Measurements from ENCODE around the gene OR2S2.
"Not testable (repeated sequence)": the region's sequence is repeated elsewhere in the genome, so short reads cannot be mapped to it uniquely, and the experiment has no call there.

The OR2S2 gene

DNA sequence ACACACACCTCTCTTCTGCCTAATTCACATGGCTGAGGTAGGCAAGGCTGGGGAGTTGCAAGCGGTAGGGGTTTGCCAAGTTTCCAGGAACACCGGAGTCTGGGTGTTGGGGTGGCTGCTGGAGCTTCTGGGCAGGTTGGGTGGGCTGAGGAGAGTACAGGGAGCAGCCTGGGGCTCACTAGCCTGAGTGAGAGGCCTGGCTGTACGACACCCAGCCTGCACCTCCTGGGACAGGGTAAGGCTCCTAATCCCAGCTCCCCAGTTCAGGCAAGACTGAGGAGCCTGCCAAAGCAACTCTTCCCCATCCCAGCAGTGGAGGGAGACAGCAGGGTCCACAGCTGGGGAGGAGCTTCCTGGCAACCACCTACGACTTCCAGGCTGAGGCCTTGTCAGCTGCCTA is 40.7 kb downstream of the OR2S2 start:
- Histone ChIP-seq H3K36me3 (ENCODE audit: control insufficient read depth, insufficient read depth, low read length) (no peaks in the 10 kb centered on the region), H3K4me3 (ENCODE audit: low read depth, low read length) (no peak overlapping the region), H3K9me3 (ENCODE audit: control insufficient read depth, insufficient read depth, low read depth, low read length) (peaks cover 3% of the 10 kb centered on the region; the same call in 1 of the 2 replicates), H3K9ac (ENCODE audit: low read length) (no peak overlapping the region), H3K27ac (ENCODE audit: low read depth, low read length) (no peak overlapping the region), H3K4me1 (ENCODE audit: control insufficient read depth, insufficient read depth, low read length) (peaks cover 9% of the 10 kb centered on the region), H3K27me3 (ENCODE audit: control insufficient read depth, insufficient read depth, low read length) (no peaks in the 10 kb centered on the region)

DNA sequence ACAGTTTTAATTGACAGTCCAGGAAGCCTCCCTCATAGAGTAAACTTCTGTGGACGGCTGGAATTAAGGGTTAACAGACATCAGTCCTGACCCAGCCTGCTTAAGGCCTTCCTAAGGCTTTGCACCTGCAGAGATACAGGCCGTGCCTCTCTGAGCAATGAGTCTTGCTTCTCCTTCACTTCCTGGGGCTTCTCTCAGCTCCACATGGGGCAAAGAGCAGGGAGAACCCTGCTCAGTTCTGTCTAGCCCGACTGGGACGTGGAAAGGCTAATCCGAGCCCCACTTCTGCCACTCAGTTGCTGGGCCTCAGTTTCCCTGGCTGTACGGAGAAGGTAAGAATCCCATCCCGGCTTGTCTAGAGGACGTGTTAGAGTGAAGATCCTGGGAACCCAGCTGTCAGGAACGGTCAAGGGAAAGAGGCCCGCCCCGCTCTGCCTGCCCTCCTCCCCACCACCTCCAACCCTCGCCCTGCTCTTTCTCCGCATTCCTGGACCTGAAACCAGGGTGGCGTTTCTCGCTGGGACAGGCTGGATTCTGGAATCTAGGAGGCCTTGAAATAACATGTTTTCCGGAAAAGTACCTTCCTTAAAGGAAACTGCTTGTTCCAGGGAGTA is 42.2 kb downstream of the OR2S2 start:
- Histone ChIP-seq H3K4me1 (ENCODE audit: control insufficient read depth, insufficient read depth, low read length) (peaks cover 10% of the 10 kb centered on the region), H3K4me3 (ENCODE audit: low read depth, low read length) (no peak overlapping the region), H3K36me3 (ENCODE audit: control insufficient read depth, insufficient read depth, low read length) (no peaks in the 10 kb centered on the region), H3K27me3 (ENCODE audit: control insufficient read depth, insufficient read depth, low read length) (no peaks in the 10 kb centered on the region), H3K9me3 (ENCODE audit: control insufficient read depth, insufficient read depth, low read depth, low read length) (peaks cover 3% of the 10 kb centered on the region; the same call in 1 of the 2 replicates), H3K9ac (ENCODE audit: low read length) (no peak overlapping the region), H3K27ac (ENCODE audit: low read depth, low read length) (no peak overlapping the region)

DNA sequence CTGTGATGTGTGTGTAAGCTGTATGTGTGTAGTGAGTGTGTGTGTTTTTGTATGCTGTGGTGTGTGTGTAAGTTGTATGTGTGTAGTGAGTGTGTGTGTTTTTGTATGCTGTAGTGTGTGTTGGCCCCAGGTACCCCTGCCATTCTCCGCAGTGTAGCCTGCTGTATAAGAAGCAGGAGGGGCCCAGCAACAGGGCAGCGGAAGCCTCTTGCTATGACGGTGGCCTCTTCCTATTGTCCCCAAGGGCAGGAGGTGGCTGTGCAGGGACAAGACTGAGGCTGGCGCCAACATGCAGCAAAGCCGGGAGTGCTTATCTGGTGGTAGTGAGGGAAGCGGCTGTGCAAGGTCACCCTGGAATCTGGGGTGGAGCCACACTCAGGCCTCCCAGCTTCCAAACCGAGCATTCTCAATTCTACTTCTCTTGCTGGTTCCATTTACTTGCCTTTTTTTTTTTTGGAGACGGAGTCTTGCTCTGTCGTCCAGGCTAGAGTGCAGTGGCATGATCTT is 43.6 kb downstream of the OR2S2 start:
- Histone ChIP-seq H3K9me3 (ENCODE audit: control insufficient read depth, insufficient read depth, low read depth, low read length) (peaks cover 3% of the 10 kb centered on the region; the same call in 1 of the 2 replicates), H3K9ac (ENCODE audit: low read length) (no peak overlapping the region), H3K4me1 (ENCODE audit: control insufficient read depth, insufficient read depth, low read length) (peaks cover 24% of the 10 kb centered on the region), H3K27me3 (ENCODE audit: control insufficient read depth, insufficient read depth, low read length) (no peaks in the 10 kb centered on the region), H3K27ac (ENCODE audit: low read depth, low read length) (no peak overlapping the region), H3K4me3 (ENCODE audit: low read depth, low read length) (no peak overlapping the region), H3K36me3 (ENCODE audit: control insufficient read depth, insufficient read depth, low read length) (no peaks in the 10 kb centered on the region)

DNA sequence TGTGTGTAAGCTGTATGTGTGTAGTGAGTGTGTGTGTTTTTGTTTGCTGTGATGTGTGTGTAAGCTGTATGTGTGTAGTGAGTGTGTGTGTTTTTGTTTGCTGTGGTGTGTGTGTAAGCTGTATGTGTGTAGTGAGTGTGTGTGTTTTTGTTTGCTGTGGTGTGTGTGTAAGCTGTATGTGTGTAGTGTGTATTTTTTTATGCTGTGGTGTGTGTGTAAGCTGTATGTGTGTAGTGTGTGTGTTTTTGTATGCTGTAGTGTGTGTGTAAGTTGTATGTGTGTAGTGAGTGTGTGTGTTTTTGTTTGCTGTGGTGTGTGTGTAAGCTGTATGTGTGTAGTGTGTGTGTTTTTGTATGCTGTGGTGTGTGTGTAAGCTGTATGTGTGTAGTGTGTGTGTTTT is 44.5 kb downstream of the OR2S2 start:
- not testable (repeated sequence) for H3K36me3 ChIP-seq (ENCODE audit: control insufficient read depth, insufficient read depth, low read length); H3K4me3 ChIP-seq (ENCODE audit: low read depth, low read length); H3K9ac ChIP-seq (ENCODE audit: low read length); H3K27me3 ChIP-seq (ENCODE audit: control insufficient read depth, insufficient read depth, low read length); H3K9me3 ChIP-seq (ENCODE audit: control insufficient read depth, insufficient read depth, low read depth, low read length); H3K27ac ChIP-seq (ENCODE audit: low read depth, low read length)
- H3K4me1 ChIP-seq (ENCODE audit: control insufficient read depth, insufficient read depth, low read length) = peaks cover 33% of the 10 kb centered on the region

DNA sequence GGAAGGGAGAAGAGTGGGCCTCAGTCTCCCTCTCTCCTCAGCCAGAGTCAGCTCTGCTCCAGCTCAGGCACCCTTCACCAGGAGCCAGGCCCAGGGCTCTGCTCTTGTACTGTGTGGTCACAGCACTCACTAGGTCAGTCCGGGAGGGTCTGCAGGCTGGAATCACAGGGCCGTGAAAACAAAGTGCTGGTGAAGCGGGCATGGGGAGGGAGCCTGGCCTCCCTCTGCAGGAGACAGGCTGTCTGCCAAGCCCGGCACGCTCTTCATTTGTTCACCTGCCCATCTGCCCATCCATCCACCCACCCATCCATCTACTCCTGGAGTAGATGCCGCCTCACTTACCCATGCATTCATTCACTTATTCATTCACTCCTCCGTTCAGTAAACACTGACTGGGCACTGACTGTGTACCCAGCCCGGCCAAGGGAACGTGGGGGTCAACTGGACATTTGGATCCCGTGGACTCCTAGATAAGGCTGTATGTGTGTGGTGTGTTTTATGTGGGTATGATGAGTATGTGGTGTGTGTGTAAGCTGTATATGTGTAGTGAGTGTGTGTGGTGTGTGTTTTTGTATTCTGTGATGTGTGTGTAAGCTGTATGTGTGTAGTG is 45.1 kb downstream of the OR2S2 start:
- Histone ChIP-seq H3K9me3 (ENCODE audit: control insufficient read depth, insufficient read depth, low read depth, low read length) (peaks cover 3% of the 10 kb centered on the region; the same call in 1 of the 2 replicates), H3K27ac (ENCODE audit: low read depth, low read length) (no peak overlapping the region), H3K4me1 (ENCODE audit: control insufficient read depth, insufficient read depth, low read length) (peaks cover 38% of the 10 kb centered on the region), H3K9ac (ENCODE audit: low read length) (no peak overlapping the region), H3K27me3 (ENCODE audit: control insufficient read depth, insufficient read depth, low read length) (no peaks in the 10 kb centered on the region), H3K4me3 (ENCODE audit: low read depth, low read length) (no peak overlapping the region), H3K36me3 (ENCODE audit: control insufficient read depth, insufficient read depth, low read length) (no peaks in the 10 kb centered on the region)

DNA sequence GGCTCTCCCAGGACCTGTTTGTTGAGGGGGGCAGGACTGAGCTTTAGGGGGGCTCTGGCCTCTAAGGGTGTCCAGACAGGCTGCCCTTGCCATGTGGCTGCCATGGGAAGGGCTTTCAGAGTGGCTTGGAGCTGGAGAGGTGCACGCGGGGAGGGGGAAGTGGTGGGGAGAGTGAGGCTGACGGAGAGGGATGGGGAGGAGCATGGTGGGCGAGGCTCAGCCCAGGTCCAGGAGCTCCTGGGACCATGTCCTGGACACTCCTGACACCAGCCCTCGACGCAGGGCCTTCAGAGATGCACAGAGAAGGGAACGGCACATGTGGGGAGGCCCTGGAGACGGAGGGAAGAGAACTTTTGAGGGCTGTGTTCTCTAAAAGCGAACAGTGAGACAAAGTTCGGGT is 46.3 kb downstream of the OR2S2 start:
- H3K27me3 ChIP-seq (ENCODE audit: control insufficient read depth, insufficient read depth, low read length) = no peaks in the 10 kb centered on the region
- H3K36me3 ChIP-seq (ENCODE audit: control insufficient read depth, insufficient read depth, low read length) = no peaks in the 10 kb centered on the region
- no peak overlapping the region for H3K27ac ChIP-seq (ENCODE audit: low read depth, low read length)
- peaks cover 49% of the 10 kb centered on the region for H3K4me1 ChIP-seq (ENCODE audit: control insufficient read depth, insufficient read depth, low read length)
- no peak overlapping the region for H3K4me3 ChIP-seq (ENCODE audit: low read depth, low read length)
- H3K9ac ChIP-seq (ENCODE audit: low read length) = no peak overlapping the region
- peaks cover 3% of the 10 kb centered on the region; the same call in 1 of the 2 replicates for H3K9me3 ChIP-seq (ENCODE audit: control insufficient read depth, insufficient read depth, low read depth, low read length)

DNA sequence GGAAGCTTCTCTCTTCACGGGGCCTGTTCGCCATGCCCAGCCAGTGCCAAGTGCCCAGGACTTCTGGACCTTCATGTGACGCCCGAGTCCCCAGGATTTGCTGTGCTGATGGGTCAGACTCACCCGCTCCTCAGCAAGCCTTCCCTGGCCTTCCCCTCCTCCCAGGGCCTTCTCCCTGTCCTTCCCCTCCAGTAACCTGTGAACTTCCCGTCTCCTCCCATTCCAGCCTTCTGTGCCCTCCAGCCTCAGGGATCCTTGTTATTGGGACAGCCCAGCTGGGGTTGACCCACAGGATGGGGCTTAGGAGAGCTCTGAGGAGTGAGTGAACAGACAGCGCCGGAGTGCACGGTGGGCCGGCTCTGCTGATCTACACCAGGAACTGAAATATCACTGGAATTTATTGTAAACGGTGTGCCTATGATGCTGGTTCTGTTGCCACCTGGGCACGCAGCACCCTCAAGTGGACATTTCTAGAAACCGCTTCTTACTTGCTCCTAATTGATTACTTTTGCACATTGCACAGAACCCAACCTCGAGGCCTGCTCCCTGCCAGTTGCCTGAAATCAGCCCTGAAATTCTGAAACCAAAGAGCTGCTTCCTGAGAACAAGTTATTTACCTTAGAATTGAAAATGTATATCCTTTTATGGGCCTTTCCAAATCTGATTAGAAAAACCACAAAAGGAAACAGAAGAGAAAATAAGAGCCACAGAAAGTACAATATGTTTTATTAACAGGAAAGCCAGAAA is 47.2 kb downstream of the OR2S2 start:
- no peaks in the 10 kb centered on the region for H3K36me3 ChIP-seq (ENCODE audit: control insufficient read depth, insufficient read depth, low read length)
- H3K27ac ChIP-seq (ENCODE audit: low read depth, low read length) = no peak overlapping the region
- no peak overlapping the region for H3K4me3 ChIP-seq (ENCODE audit: low read depth, low read length)
- H3K27me3 ChIP-seq (ENCODE audit: control insufficient read depth, insufficient read depth, low read length) = no peaks in the 10 kb centered on the region
- peaks cover 3% of the 10 kb centered on the region; the same call in 1 of the 2 replicates for H3K9me3 ChIP-seq (ENCODE audit: control insufficient read depth, insufficient read depth, low read depth, low read length)
- H3K9ac ChIP-seq (ENCODE audit: low read length) = peak overlapping the region; percentile 27
- H3K4me1 ChIP-seq (ENCODE audit: control insufficient read depth, insufficient read depth, low read length) = peaks cover 47% of the 10 kb centered on the region

DNA sequence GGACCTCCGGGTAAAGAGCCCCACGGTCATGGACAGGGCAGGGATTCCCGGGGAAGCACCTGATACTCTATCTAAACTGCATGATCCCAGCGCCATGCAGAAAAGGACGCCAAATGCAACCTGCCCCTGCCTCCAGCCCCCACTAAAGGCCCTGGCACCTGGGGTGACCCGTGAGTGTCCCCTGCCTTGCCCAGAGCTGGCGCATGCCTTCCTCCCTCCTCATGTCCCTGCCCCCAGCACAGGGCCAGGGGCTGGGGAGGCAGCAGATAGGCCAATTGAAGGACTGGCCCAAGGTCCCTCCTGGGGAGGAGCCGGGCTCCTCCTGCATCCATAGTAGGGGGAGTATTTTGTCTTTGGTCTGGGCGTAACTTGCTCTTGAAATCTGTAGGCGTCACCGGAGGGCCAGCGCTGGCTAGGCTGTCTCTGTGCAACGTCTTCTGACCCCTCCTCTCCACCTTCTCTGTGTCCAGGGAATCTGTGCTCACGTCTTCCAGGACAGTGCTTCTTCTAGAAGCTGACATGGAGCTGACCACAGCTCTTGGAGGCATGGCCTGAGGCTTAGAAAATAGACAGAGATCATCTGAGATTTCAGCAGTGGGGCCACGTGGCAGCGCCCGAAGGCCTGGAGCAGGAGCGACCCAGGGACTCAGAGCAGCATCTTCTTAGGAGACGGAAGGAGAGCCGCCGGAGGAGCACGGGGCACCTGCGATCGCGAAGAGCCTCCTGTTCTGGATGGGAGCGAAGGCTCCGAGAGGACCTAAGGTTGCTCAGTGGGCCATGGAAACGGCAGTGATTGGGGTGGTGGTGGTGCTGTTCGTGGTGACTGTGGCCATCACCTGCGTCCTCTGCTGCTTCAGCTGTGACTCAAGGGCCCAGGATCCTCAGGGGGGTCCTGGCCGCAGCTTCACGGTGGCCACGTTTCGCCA is 48.0 kb downstream of the OR2S2 start:
- Histone ChIP-seq H3K4me1 (ENCODE audit: control insufficient read depth, insufficient read depth, low read length) (peaks cover 52% of the 10 kb centered on the region), H3K27me3 (ENCODE audit: control insufficient read depth, insufficient read depth, low read length) (no peaks in the 10 kb centered on the region), H3K27ac (ENCODE audit: low read depth, low read length) (no peak overlapping the region; the same call in 1 of the 2 replicates), H3K4me3 (ENCODE audit: low read depth, low read length) (no peak overlapping the region), H3K9me3 (ENCODE audit: control insufficient read depth, insufficient read depth, low read depth, low read length) (peaks cover 3% of the 10 kb centered on the region; the same call in 1 of the 2 replicates), H3K36me3 (ENCODE audit: control insufficient read depth, insufficient read depth, low read length) (no peaks in the 10 kb centered on the region), H3K9ac (ENCODE audit: low read length) (peak overlapping the region; percentile 27)

DNA sequence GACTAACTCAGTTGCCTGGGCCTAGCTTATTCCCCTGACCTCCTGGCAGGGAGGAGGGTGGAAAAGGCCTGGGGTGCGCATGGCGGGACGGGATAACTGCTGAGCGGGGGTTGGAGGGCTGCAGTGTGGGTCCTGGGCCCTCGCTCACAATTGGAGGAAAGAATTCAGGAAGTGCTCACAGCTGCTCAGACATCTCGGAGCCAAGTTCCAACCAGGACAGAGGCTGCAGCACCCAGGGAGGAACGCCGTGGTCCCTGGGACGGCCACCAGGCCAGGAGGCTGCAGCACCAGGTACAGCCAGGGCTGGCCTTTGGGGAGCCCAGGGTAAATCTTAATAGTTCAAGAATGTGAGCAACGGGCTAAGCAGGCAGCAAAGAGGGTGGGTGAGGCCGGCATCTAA is 48.7 kb downstream of the OR2S2 start, which contains the start of gene SPAAR:
TSS of gene SPAAR (plus strand) at position 217 of the 400 bp plus-strand sequence. CDS start 974 bp downstream, outside the sequence.
- no peak within 1 kb of the TSS; the same call in 1 of the 2 replicates for H3K27ac ChIP-seq (ENCODE audit: low read depth, low read length)
- H3K27me3 ChIP-seq (ENCODE audit: control insufficient read depth, insufficient read depth, low read length) = no peaks in the 10 kb centered on the region
- H3K9ac ChIP-seq (ENCODE audit: low read length) = peak within 1 kb of the TSS; percentile 29
- no peaks in the 10 kb centered on the region for H3K36me3 ChIP-seq (ENCODE audit: control insufficient read depth, insufficient read depth, low read length)
- H3K4me3 ChIP-seq (ENCODE audit: low read depth, low read length) = peak within 1 kb of the TSS; percentile 24; the same call in 1 of the 2 replicates
- peaks cover 55% of the 10 kb centered on the region for H3K4me1 ChIP-seq (ENCODE audit: control insufficient read depth, insufficient read depth, low read length)
- peaks cover 3% of the 10 kb centered on the region; the same call in 1 of the 2 replicates for H3K9me3 ChIP-seq (ENCODE audit: control insufficient read depth, insufficient read depth, low read depth, low read length)

DNA sequence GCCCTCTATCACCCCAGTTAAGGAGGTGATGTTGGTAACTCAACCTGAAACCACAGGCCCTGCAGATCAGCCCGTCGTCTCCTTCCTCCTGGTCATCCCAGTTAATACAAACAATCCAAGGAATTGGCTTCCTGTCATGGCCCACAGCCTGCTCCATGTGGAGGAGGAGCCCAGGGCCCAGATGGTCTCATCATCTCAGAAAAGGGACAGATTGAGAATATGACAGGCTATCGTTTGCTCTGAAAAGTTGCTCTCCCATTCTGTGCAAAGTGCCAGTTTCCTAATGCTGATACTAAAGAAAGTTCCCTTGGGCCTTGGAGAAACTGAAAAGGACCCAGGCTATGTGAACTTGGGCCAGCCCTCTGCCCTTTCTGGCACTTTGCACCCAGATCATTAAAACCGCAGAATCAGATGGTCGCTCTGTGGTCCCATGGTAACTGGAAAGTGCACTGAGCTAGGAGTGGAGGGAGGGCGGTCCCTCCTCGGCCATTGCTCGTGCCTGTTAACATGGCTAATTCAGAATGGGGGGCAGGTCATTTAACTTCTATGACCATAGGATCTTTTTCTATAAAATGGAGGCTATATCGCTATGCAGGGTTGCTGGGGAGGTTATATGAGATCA is 49.3 kb downstream of the OR2S2 start:
- Histone ChIP-seq H3K27ac (ENCODE audit: low read depth, low read length) (no peak overlapping the region; the same call in 1 of the 2 replicates), H3K9ac (ENCODE audit: low read length) (peak overlapping the region; percentile 29), H3K4me1 (ENCODE audit: control insufficient read depth, insufficient read depth, low read length) (peaks cover 55% of the 10 kb centered on the region), H3K36me3 (ENCODE audit: control insufficient read depth, insufficient read depth, low read length) (no peaks in the 10 kb centered on the region), H3K9me3 (ENCODE audit: control insufficient read depth, insufficient read depth, low read depth, low read length) (no peaks in the 10 kb centered on the region; the same call in 1 of the 2 replicates), H3K27me3 (ENCODE audit: control insufficient read depth, insufficient read depth, low read length) (no peaks in the 10 kb centered on the region), H3K4me3 (ENCODE audit: low read depth, low read length) (peak overlapping the region; percentile 24; the same call in 1 of the 2 replicates)

Measured in HUES6 (cell line).